NT2/D1 (cell line): ENCODE results near the gene HPCA.

Experiments
- DNase-seq: peaks from one replicate; pipeline ENCODE4 v3.0.0-alpha.2; 2011; ENCODE audit warnings: low read depth, low spot score
- H3K27me3 ChIP-seq: 2 replicates; pipeline ENCODE4 v1.6.0; 2011; ENCODE audit warnings: mild to moderate bottlenecking; ENCODE audit not compliant: insufficient read length, insufficient read depth
- H3K36me3 ChIP-seq: 2 replicates; pipeline ENCODE4 v1.6.1; 2011; ENCODE audit warnings: mild to moderate bottlenecking, low read length, mixed read lengths; ENCODE audit not compliant: insufficient read depth, insufficient read length
- H3K4me1 ChIP-seq: 2 replicates; pipeline ENCODE4 v1.5.1; 2011; ENCODE audit not compliant: insufficient read depth, insufficient read length
- H3K4me3 ChIP-seq: 2 replicates; pipeline ENCODE4 v1.5.1; 2011; ENCODE audit warnings: low read depth; ENCODE audit not compliant: insufficient read length
- H3K9ac ChIP-seq: 2 replicates; pipeline ENCODE4 v1.6.0; 2011; ENCODE audit warnings: low read depth; ENCODE audit not compliant: insufficient read length
- H3K9me3 ChIP-seq: 2 replicates; pipeline ENCODE4 v1.5.1; 2011; ENCODE audit warnings: mild to moderate bottlenecking, low read length; ENCODE audit not compliant: insufficient read depth
- SUZ12 ChIP-seq: IDR thresholded peaks from 2 replicates; pipeline ENCODE4 v1.6.1; 2011; ENCODE audit not compliant: insufficient read length, insufficient read depth; ENCODE audit errors: extremely low read depth
- YY1 ChIP-seq: IDR thresholded peaks from 2 replicates; pipeline ENCODE4 v1.6.1; 2011; ENCODE audit not compliant: insufficient read length, insufficient read depth
- ZNF274 ChIP-seq: IDR thresholded peaks from 2 replicates; pipeline ENCODE4 v1.6.1; 2011; ENCODE audit warnings: mild to moderate bottlenecking, low read depth, low read length

Gene HPCA

GRCh38 chr1:32888134-32888533 lies 1.8 kb downstream of the HPCA start:
- no peak overlapping the region for H3K4me3 ChIP-seq
- peaks cover 53% of the 10 kb centered on the region for H3K27me3 ChIP-seq

GRCh38 chr1:32888677-32889420 lies 2.6 kb downstream of the HPCA start:
- Histone ChIP-seq H3K9ac (no peak overlapping the region), H3K9me3 (peaks cover 10% of the 10 kb centered on the region; the same call in 1 of the 2 replicates), H3K4me1 (peaks cover 18% of the 10 kb centered on the region), H3K36me3 (no peaks in the 10 kb centered on the region), H3K27me3 (peaks cover 53% of the 10 kb centered on the region), H3K4me3 (no peak overlapping the region)
- TF ChIP-seq ZNF274, result no peak
- no peak for TF ChIP-seq SUZ12
- no peak for TF ChIP-seq YY1
- DNase-seq, result no peak

More at GRCh38 chr1:32888134-32888533, 1.8 kb downstream of the HPCA start:
- Histone ChIP-seq H3K36me3 (no peaks in the 10 kb centered on the region), H3K9me3 (peaks cover 10% of the 10 kb centered on the region; the same call in 1 of the 2 replicates), H3K9ac (no peak overlapping the region), H3K4me1 (peaks cover 22% of the 10 kb centered on the region)
- no peak for TF ChIP-seq SUZ12
- no peak for TF ChIP-seq ZNF274
- DNase-seq, result no peak

- no peak overlapping the region for H3K4me3 ChIP-seq
- TF ChIP-seq ZNF274, result no peak
- no peak for TF ChIP-seq YY1
- no peak for TF ChIP-seq SUZ12
- H3K4me1 ChIP-seq, result peaks cover 13% of the 10 kb centered on the region
- H3K9ac ChIP-seq, result no peak overlapping the region
- no peak for DNase-seq
- H3K36me3 ChIP-seq, result peaks cover 1% of the 10 kb centered on the region
- H3K9me3 ChIP-seq, result peaks cover 10% of the 10 kb centered on the region; the same call in 1 of the 2 replicates
- peaks cover 47% of the 10 kb centered on the region for H3K27me3 ChIP-seq
Observed at GRCh38 chr1:32889731-32890278, 3.5 kb downstream of the HPCA start.

- Histone ChIP-seq H3K9me3 (peaks cover 10% of the 10 kb centered on the region; the same call in 1 of the 2 replicates), H3K4me3 (no peak overlapping the region), H3K4me1 (peaks cover 13% of the 10 kb centered on the region), H3K27me3 (peaks cover 38% of the 10 kb centered on the region), H3K36me3 (peaks cover 8% of the 10 kb centered on the region), H3K9ac (no peak overlapping the region)
- no peak for DNase-seq
- TF ChIP-seq ZNF274, result no peak
- no peak for TF ChIP-seq YY1
- TF ChIP-seq SUZ12, result no peak
Observed at GRCh38 chr1:32890516-32891240, 4.4 kb downstream of the HPCA start.

GRCh38 chr1:32891241-32891570 lies 4.9 kb downstream of the HPCA start:
- Histone ChIP-seq H3K4me1 (peaks cover 10% of the 10 kb centered on the region), H3K4me3 (no peak overlapping the region), H3K36me3 (peaks cover 12% of the 10 kb centered on the region), H3K9me3 (peaks cover 10% of the 10 kb centered on the region; the same call in 1 of the 2 replicates), H3K9ac (no peak overlapping the region), H3K27me3 (peaks cover 33% of the 10 kb centered on the region)
- DNase-seq, result no peak
- TF ChIP-seq SUZ12, result no peak
- no peak for TF ChIP-seq ZNF274
- TF ChIP-seq YY1, result no peak

GRCh38 chr1:32891630-32892029 lies 5.3 kb downstream of the HPCA start:
- Histone ChIP-seq H3K4me3 (no peak overlapping the region), H3K27me3 (peaks cover 33% of the 10 kb centered on the region), H3K9me3 (peaks cover 10% of the 10 kb centered on the region; the same call in 1 of the 2 replicates), H3K36me3 (peaks cover 16% of the 10 kb centered on the region), H3K4me1 (peaks cover 10% of the 10 kb centered on the region), H3K9ac (no peak overlapping the region)
- DNase-seq, result no peak
- TF ChIP-seq SUZ12, result no peak
- no peak for TF ChIP-seq ZNF274
- no peak for TF ChIP-seq YY1
